PFSK-1 (cell line): ENCODE measurements around the gene MOV10L1.

Experiments
- POLR2AphosphoS5 ChIP-seq: IDR thresholded peaks from 2 replicates; pipeline ENCODE4 v1.6.1; 2012; ENCODE audit warnings: low read depth, mild to moderate bottlenecking, control low read depth, low read length, moderate library complexity
- TF ChIP-seq, protein P1 (sequence below), 2 experiments: IDR thresholded peaks; 2 replicates each; pipeline versions ENCODE4 v1.6.1 to v1.8.0; 2011 to 2012; ENCODE audit warnings: low read depth in 2 of 2, low read length in 2 of 2, control low read depth in 1 of 2, inconsistent platforms in 1 of 2, mild to moderate bottlenecking in 1 of 2, moderate library complexity in 1 of 2; ENCODE audit not compliant: insufficient read depth in 1 of 2

- TF ChIP-seq, protein P1, sequence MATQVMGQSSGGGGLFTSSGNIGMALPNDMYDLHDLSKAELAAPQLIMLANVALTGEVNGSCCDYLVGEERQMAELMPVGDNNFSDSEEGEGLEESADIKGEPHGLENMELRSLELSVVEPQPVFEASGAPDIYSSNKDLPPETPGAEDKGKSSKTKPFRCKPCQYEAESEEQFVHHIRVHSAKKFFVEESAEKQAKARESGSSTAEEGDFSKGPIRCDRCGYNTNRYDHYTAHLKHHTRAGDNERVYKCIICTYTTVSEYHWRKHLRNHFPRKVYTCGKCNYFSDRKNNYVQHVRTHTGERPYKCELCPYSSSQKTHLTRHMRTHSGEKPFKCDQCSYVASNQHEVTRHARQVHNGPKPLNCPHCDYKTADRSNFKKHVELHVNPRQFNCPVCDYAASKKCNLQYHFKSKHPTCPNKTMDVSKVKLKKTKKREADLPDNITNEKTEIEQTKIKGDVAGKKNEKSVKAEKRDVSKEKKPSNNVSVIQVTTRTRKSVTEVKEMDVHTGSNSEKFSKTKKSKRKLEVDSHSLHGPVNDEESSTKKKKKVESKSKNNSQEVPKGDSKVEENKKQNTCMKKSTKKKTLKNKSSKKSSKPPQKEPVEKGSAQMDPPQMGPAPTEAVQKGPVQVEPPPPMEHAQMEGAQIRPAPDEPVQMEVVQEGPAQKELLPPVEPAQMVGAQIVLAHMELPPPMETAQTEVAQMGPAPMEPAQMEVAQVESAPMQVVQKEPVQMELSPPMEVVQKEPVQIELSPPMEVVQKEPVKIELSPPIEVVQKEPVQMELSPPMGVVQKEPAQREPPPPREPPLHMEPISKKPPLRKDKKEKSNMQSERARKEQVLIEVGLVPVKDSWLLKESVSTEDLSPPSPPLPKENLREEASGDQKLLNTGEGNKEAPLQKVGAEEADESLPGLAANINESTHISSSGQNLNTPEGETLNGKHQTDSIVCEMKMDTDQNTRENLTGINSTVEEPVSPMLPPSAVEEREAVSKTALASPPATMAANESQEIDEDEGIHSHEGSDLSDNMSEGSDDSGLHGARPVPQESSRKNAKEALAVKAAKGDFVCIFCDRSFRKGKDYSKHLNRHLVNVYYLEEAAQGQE (IDR thresholded peaks at IDR 0.05; ENCODE audit: insufficient read depth in 1 of 2, low read depth in 2 of 2, low read length in 2 of 2): no peak
- no peak for TF ChIP-seq POLR2AphosphoS5
Observed at GRCh38 chr22:50053861-50054260, 35.9 kb upstream of the MOV10L1 start.
